A673 (cell line): ENCODE results near the gene CEP164. TPM values are rescaled to one million over a fixed set of nuclear protein-coding genes. Genes with fewer than 3 reads are reported as not detected.

Source experiments
- BruUV-seq: library from RNA; stranded (reverse); fragments of 400-500 nt; replicated peaks from 2 replicates; lab custom pipeline; 2021; lab: Mats Ljungman, UMichigan
- CTCF ChIA-PET: fragments of 300-600 bp; sonication (Branson Sonifier 250); formaldehyde crosslinking; loops from one replicate; lab custom pipeline; 2022; ENCODE audit warnings: antibody characterized with exemption; lab: Charles Lee
- POLR2A ChIA-PET: fragments of 300-600 bp; sonication (Branson Sonifier 250); formaldehyde crosslinking; loops from one replicate; lab custom pipeline; 2022; ENCODE audit warnings: antibody characterized with exemption; ENCODE audit not compliant: low non-redundant PET; lab: Charles Lee
- DNase-seq: peaks from one replicate; pipeline ENCODE4 v3.0.0-alpha.2; 2015; ENCODE audit warnings: low spot score
- H3K27ac ChIP-seq: fragments of 200-600 bp; sonication (generic); 2 replicates; pipeline ENCODE4 v1.5.1; 2016; ENCODE audit warnings: mixed run types, low read depth, mild to moderate bottlenecking, mixed read lengths, antibody characterized with exemption, low read length; ENCODE audit not compliant: poor library complexity, severe bottlenecking
- H3K27me3 ChIP-seq: fragments of 200-600 bp; sonication (generic); replicated peaks from 2 replicates; pipeline ENCODE4 v1.6.1; 2017; ENCODE audit warnings: mixed run types, low read depth, mild to moderate bottlenecking, mixed read lengths, antibody characterized with exemption, low read length; ENCODE audit not compliant: insufficient read depth, poor library complexity
- H3K36me3 ChIP-seq: fragments of 200-600 bp; sonication (generic); 2 replicates; pipeline ENCODE4 v1.6.1; 2016; ENCODE audit warnings: mixed run types, mild to moderate bottlenecking, mixed read lengths, antibody characterized with exemption, low read length; ENCODE audit not compliant: insufficient read depth, poor library complexity, severe bottlenecking
- H3K4me1 ChIP-seq: fragments of 200-600 bp; sonication (generic); 2 replicates; pipeline ENCODE4 v1.6.1; 2017; ENCODE audit warnings: mixed run types, mild to moderate bottlenecking, mixed read lengths, antibody characterized with exemption, low read length; ENCODE audit not compliant: insufficient read depth, poor library complexity, severe bottlenecking
- H3K4me3 ChIP-seq: fragments of 200-600 bp; sonication (generic); 2 replicates; pipeline ENCODE4 v1.5.1; 2016; ENCODE audit warnings: low read depth, mixed run types, mild to moderate bottlenecking, mixed read lengths, low read length; ENCODE audit not compliant: poor library complexity, severe bottlenecking
- H3K9me3 ChIP-seq: fragments of 200-600 bp; sonication (generic); 2 replicates; pipeline ENCODE4 v1.6.1; 2016; ENCODE audit warnings: mixed run types, low read depth, mild to moderate bottlenecking, mixed read lengths, antibody characterized with exemption, low read length; ENCODE audit not compliant: poor library complexity, severe bottlenecking
- CTCF ChIP-seq: fragments of 300-800, 200-600 bp; sonication (generic); conservative IDR thresholded peaks from 2 replicates; pipeline ENCODE4 v1.5.1; 2017; ENCODE audit warnings: low read depth, mild to moderate bottlenecking, antibody characterized with exemption, low read length, moderate library complexity, mixed read lengths
- EZH2 ChIP-seq: fragments of 200-600 bp; sonication (generic); IDR thresholded peaks from 2 replicates; pipeline ENCODE4 v1.6.1; 2017; ENCODE audit warnings: borderline replicate concordance, low read depth, mild to moderate bottlenecking, mixed read lengths, antibody characterized with exemption, low read length; ENCODE audit not compliant: poor library complexity, severe bottlenecking
- intact Hi-C: fragments of 100-400 bp; cut with micrococcal nuclease; formaldehyde crosslinking; loops from one replicate; pipeline ENCODE4 v1.10.0; 2022; ENCODE audit not compliant: unreplicated experiment
- total RNA-seq: library from RNA; stranded (reverse); gene quantifications from 2 replicates; pipeline ENCODE4 v1.2.3, GENCODE V29; 2021

CEP164 gene
- total RNA-seq, 1 experiment from 2014 or later = 39.4 TPM

- intact Hi-C loops = no loop called here
- ChIA-PET POLR2A (no interaction called here), CTCF (no interaction called here)
- no TSS peak for BruUV-seq
- Histone ChIP-seq H3K36me3 (peaks cover 26% of the 10 kb centered on the region), H3K4me1 (no peaks in the 10 kb centered on the region), H3K27me3 (no peaks in the 10 kb centered on the region), H3K9me3 (no peaks in the 10 kb centered on the region), H3K4me3 (no peak overlapping the region), H3K27ac (no peak overlapping the region)
- no peak for TF ChIP-seq EZH2
- no peak for TF ChIP-seq CTCF
- no peak for DNase-seq
Observed at GRCh38 chr11:117392001-117392690, 64.5 kb downstream of the CEP164 start.

GRCh38 chr11:117392979-117393378 lies 65.3 kb downstream of the CEP164 start:
- no peak overlapping the region for H3K27ac ChIP-seq
- no peaks in the 10 kb centered on the region for H3K4me1 ChIP-seq
- no peaks in the 10 kb centered on the region for H3K27me3 ChIP-seq
- no TSS peak for BruUV-seq
- no peak for DNase-seq
- POLR2A ChIA-PET = no interaction called here
- no peak overlapping the region for H3K4me3 ChIP-seq
- TF ChIP-seq CTCF (no peak), EZH2 (no peak)
- CTCF ChIA-PET = no interaction called here
- peaks cover 20% of the 10 kb centered on the region for H3K36me3 ChIP-seq
- intact Hi-C loops = no loop called here
- no peaks in the 10 kb centered on the region for H3K9me3 ChIP-seq

DNA sequence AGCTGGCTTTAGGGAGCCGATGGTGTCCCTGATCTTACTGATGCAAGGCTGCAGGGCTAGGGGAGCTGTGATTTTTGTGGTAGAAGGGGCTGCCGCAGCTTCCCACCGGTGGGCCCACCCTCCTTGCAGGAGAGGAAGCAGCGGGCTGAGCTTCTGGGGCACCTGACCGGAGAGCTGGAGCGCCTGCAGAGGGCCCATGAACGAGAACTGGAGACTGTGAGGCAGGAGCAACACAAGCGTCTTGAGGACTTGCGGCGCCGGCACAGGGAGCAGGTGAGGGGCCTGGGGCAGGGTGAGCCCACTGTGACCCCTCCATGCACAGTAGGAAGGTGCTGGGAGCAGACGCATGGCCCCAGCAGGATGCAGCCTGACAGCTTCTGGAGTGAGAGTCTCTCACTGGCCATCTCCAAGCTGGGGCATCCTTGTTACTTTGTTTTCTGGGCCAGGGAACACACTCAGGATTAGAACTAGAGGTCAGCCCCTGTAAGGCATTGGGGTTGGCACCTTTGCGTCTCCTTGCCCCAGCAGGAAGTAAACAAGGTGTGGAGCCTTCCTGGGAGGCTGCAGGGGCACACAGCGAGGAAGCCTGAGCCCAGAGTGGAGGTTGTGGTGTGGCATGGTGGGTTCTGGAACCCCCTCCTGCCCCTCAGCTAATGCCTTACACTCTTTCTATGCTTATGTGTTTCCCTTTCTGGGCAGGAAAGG lies 66.7 kb downstream of the CEP164 start:
- Histone ChIP-seq H3K4me1 (no peaks in the 10 kb centered on the region), H3K4me3 (no peak overlapping the region), H3K36me3 (peaks cover 28% of the 10 kb centered on the region), H3K27me3 (no peaks in the 10 kb centered on the region), H3K9me3 (no peaks in the 10 kb centered on the region), H3K27ac (no peak overlapping the region)
- CTCF ChIA-PET = no interaction called here
- no TSS peak for BruUV-seq
- DNase-seq = no peak
- POLR2A ChIA-PET = no interaction called here
- no peak for TF ChIP-seq EZH2
- TF ChIP-seq CTCF = no peak
- intact Hi-C loops = no loop called here
